Vagina (tissue), 2 donors: ENCODE measurements around the gene KCTD14. TPM values are rescaled to one million over a fixed set of nuclear protein-coding genes. Genes with fewer than 3 reads are reported as not detected.
A peak's percentile ranks its signal among the peaks of the same experiment; 100 is the strongest.

Experiments used
- DNase-seq, 2 donors: peaks; one replicate each; pipeline ENCODE4 v3.0.0-alpha.2; 2017; ENCODE audit errors: extremely low spot score in 2 of 2
- H3K27ac ChIP-seq: fragments of 200-600 bp; sonication (generic); one replicate; pipeline ENCODE4 v1.5.1; 2019
- H3K27me3 ChIP-seq: fragments of 200-600 bp; sonication (generic); one replicate; pipeline ENCODE4 v1.5.1; 2019
- H3K36me3 ChIP-seq, 2 donors: fragments of 200-600 bp; sonication (generic); one replicate each; pipeline ENCODE4 v1.5.1; 2017 to 2019
- H3K4me1 ChIP-seq: fragments of 200-600 bp; sonication (generic); one replicate; pipeline ENCODE4 v1.5.1; 2019
- H3K4me3 ChIP-seq, 2 donors: fragments of 200-600 bp; sonication (generic); 1 replicate in 1 of 2; 2 replicates in 1 of 2; pipeline ENCODE4 v1.5.1; 2016 to 2019
- H3K9me3 ChIP-seq: fragments of 200-600 bp; sonication (generic); one replicate; pipeline ENCODE4 v1.5.1; 2019
- CTCF ChIP-seq, 3 experiments: fragments of 450-650 bp in 2 of 3; fragments of 200-600 bp in 1 of 3; sonication (generic) in 1 of 3; IDR thresholded peaks; one replicate each; pipeline ENCODE4 v1.5.1; 2017 to 2019; ENCODE audit warnings: antibody characterized with exemption in 3 of 3, mild to moderate bottlenecking in 2 of 3, moderate library complexity in 2 of 3
- POLR2A ChIP-seq, 2 donors: fragments of 450-650 bp; IDR thresholded peaks; one replicate each; pipeline ENCODE4 v1.6.1; 2017; ENCODE audit warnings: antibody characterized with exemption in 2 of 2, mild to moderate bottlenecking in 2 of 2, moderate library complexity in 2 of 2
- POLR2AphosphoS5 ChIP-seq, 2 donors: sonication (generic); formaldehyde crosslinking; IDR thresholded peaks; one replicate each; pipeline ENCODE4 v1.9.0; 2017; ENCODE audit warnings: antibody characterized with exemption in 2 of 2, mild to moderate bottlenecking in 2 of 2, low read depth in 1 of 2; ENCODE audit not compliant: insufficient read depth in 1 of 2
- intact Hi-C: fragments of 100-400 bp; cut with DNase I; formaldehyde crosslinking; loops from one replicate; pipeline ENCODE4 v1.15.1; 2023
- total RNA-seq: library from RNA; depleted of rRNA; stranded (reverse); fragments of >200 nt; gene quantifications from one replicate; pipeline ENCODE4 v1.2.3, GENCODE V29; 2016

Gene KCTD14
- total RNA-seq, 1 donor from 2014 or later, result 2.9 TPM

GRCh38 chr11:78000193-78000592 lies 22.9 kb downstream of the KCTD14 start:
- Histone ChIP-seq H3K4me3 (no peak overlapping the region), H3K4me1 (peaks cover 3% of the 10 kb centered on the region), H3K27ac (no peak overlapping the region), H3K36me3 (no peaks in the 10 kb centered on the region), H3K27me3 (no peaks in the 10 kb centered on the region), H3K9me3 (no peaks in the 10 kb centered on the region)
- intact Hi-C loops, result no loop called here
- no peak for TF ChIP-seq POLR2A (IDR thresholded peaks at IDR 0.05)
- TF ChIP-seq POLR2AphosphoS5 (IDR thresholded peaks at IDR 0.05; ENCODE audit: insufficient read depth in 1 of 2, low read depth in 1 of 2), result no peak
- TF ChIP-seq CTCF (IDR thresholded peaks at IDR 0.05), result peak in 1 of 3 experiments; percentile 7
- no peak for DNase-seq

- Histone ChIP-seq H3K27ac (no peak overlapping the region), H3K4me1 (peaks cover 5% of the 10 kb centered on the region), H3K9me3 (no peaks in the 10 kb centered on the region), H3K27me3 (no peaks in the 10 kb centered on the region), H3K36me3 (no peaks in the 10 kb centered on the region), H3K4me3 (no peak overlapping the region)
- TF ChIP-seq POLR2AphosphoS5 (IDR thresholded peaks at IDR 0.05; ENCODE audit: insufficient read depth in 1 of 2, low read depth in 1 of 2) (no peak), POLR2A (IDR thresholded peaks at IDR 0.05) (no peak), CTCF (IDR thresholded peaks at IDR 0.05) (no peak)
- DNase-seq, result no peak
- intact Hi-C loops, result no loop called here
These were observed 23.5 kb downstream of the KCTD14 start for GRCh38 chr11:77999446-78000030.

- TF ChIP-seq POLR2AphosphoS5 (IDR thresholded peaks at IDR 0.05; ENCODE audit: insufficient read depth in 1 of 2, low read depth in 1 of 2) (peak; percentile 93 to 97), CTCF (IDR thresholded peaks at IDR 0.05) (peak in 1 of 3 experiments; percentile 2), POLR2A (IDR thresholded peaks at IDR 0.05) (peak in 1 of 2 donors; percentile 3)
- peak; percentile 99 to 100 for DNase-seq
- H3K27ac ChIP-seq, result peak within 1 kb of the TSS; percentile 85
- intact Hi-C loops, result no loop called here
- H3K4me3 ChIP-seq, result peak within 1 kb of the TSS; percentile 66 to 82
- no peaks in the 10 kb centered on the region for H3K9me3 ChIP-seq
- peaks cover 21% of the 10 kb centered on the region for H3K4me1 ChIP-seq
- peaks cover 0 to 10% of the 10 kb centered on the region in 2 donors for H3K36me3 ChIP-seq
- H3K27me3 ChIP-seq, result no peaks in the 10 kb centered on the region
These were observed 28.4 kb downstream of the KCTD14 start, which contains the start of gene INTS4 for GRCh38 chr11:77994434-77995362. INTS4 (minus strand) TSS chr11:77994668; CDS start chr11:77994643, 25 bp downstream.

GRCh38 chr11:77993902-77994301 lies 29.2 kb downstream of the KCTD14 start:
- Histone ChIP-seq H3K4me1 (peaks cover 21% of the 10 kb centered on the region), H3K27ac (peak overlapping the region; percentile 85), H3K4me3 (peak overlapping the region; percentile 66 to 82), H3K36me3 (peaks cover 0 to 16% of the 10 kb centered on the region in 2 donors), H3K9me3 (no peaks in the 10 kb centered on the region), H3K27me3 (no peaks in the 10 kb centered on the region)
- intact Hi-C loops, result no loop called here
- no peak for DNase-seq
- TF ChIP-seq POLR2A (IDR thresholded peaks at IDR 0.05) (no peak), POLR2AphosphoS5 (IDR thresholded peaks at IDR 0.05; ENCODE audit: insufficient read depth in 1 of 2, low read depth in 1 of 2) (no peak), CTCF (IDR thresholded peaks at IDR 0.05) (no peak)
